Thyroid gland (tissue), 4 donors: Measurements from ENCODE around the gene ZNF200.

Source experiments
- POLR2A ChIP-seq, 2 donors: fragments of 450-650 bp; IDR thresholded peaks; one replicate each; pipeline ENCODE4 v1.6.1; 2017; ENCODE audit warnings: antibody characterized with exemption in 2 of 2, mild to moderate bottlenecking in 2 of 2, moderate library complexity in 1 of 2
- TF ChIP-seq, protein P1 (sequence below), 6 experiments: fragments of 200-600 bp in 3 of 6; fragments of 450-650 bp in 3 of 6; sonication (generic) in 3 of 6; IDR thresholded peaks; one replicate each; pipeline ENCODE4 v1.5.1; 2016 to 2019; ENCODE audit warnings: antibody characterized with exemption in 6 of 6, mild to moderate bottlenecking in 2 of 6, inconsistent platforms in 1 of 6, moderate library complexity in 1 of 6

DNA sequence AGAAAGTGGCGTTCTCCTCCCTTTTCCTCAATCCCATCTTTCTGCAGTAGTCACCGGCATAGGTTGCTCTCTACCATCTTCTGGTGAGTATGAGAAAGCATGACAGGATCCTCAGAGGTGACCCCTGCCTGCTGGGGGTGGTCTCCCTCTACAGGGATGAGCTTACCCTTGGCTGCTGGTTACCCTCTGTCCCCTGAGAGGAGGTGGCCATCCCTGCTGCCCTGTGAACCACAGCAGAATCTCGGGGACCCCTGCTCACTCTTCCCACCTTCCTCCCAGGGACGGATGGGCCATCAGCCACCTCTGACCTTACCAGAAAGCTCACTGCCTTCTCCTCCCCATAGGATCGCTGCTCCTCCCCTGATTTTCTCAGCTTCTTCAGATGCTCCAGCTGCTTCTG, 13.6 kb upstream of the ZNF200 start:
- TF ChIP-seq, protein P1, sequence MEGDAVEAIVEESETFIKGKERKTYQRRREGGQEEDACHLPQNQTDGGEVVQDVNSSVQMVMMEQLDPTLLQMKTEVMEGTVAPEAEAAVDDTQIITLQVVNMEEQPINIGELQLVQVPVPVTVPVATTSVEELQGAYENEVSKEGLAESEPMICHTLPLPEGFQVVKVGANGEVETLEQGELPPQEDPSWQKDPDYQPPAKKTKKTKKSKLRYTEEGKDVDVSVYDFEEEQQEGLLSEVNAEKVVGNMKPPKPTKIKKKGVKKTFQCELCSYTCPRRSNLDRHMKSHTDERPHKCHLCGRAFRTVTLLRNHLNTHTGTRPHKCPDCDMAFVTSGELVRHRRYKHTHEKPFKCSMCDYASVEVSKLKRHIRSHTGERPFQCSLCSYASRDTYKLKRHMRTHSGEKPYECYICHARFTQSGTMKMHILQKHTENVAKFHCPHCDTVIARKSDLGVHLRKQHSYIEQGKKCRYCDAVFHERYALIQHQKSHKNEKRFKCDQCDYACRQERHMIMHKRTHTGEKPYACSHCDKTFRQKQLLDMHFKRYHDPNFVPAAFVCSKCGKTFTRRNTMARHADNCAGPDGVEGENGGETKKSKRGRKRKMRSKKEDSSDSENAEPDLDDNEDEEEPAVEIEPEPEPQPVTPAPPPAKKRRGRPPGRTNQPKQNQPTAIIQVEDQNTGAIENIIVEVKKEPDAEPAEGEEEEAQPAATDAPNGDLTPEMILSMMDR (IDR thresholded peaks at IDR 0.05), result no peak
- no peak for TF ChIP-seq POLR2A (IDR thresholded peaks at IDR 0.05)
